ENCODE results near the gene ATP8B1.
A peak's percentile ranks its signal among the peaks of the same experiment; 100 is the strongest.

Gene ATP8B1

GRCh38 chr18:57798713-57799373, 4.3 kb downstream of the ATP8B1 start:
- WGBS (ENCODE audit: extremely low coverage, insufficient coverage, insufficient read length): no CpG with 5 or more reads among the region's 4 CpGs
- Histone ChIP-seq H4K12ac (ENCODE audit: low read depth, low read length) (no peak overlapping the region), H4K8ac (ENCODE audit: low read depth, low read length) (no peak overlapping the region)

GRCh38 chr18:57797209-57797651, 5.9 kb downstream of the ATP8B1 start:
- H2AFZ ChIP-seq (ENCODE audit: insufficient read depth, low read length, poor library complexity): no peak overlapping the region
- peaks cover 7% of the 10 kb centered on the region for H3K27me3 ChIP-seq (ENCODE audit: insufficient read depth, low read length)
- H4K8ac ChIP-seq (ENCODE audit: low read depth, low read length): no peak overlapping the region
- H3K9ac ChIP-seq (ENCODE audit: low read length): no peak overlapping the region
- peaks cover 10 to 14% of the 10 kb centered on the region in 2 experiments for H3K4me1 ChIP-seq (ENCODE audit: control insufficient read depth in 1 of 2, insufficient read depth in 2 of 2, low read length in 2 of 2)
- no peak overlapping the region for H3K4ac ChIP-seq (ENCODE audit: low read depth, low read length)
- H2BK12ac ChIP-seq (ENCODE audit: low read length): no peak overlapping the region
- peaks cover 2% of the 10 kb centered on the region for H3K79me1 ChIP-seq (ENCODE audit: low read length)
- no peaks in the 10 kb centered on the region for H3K36me3 ChIP-seq (ENCODE audit: control insufficient read depth in 1 of 2, insufficient read depth in 2 of 2, low read length in 2 of 2)
- WGBS (ENCODE audit: extremely low coverage, insufficient coverage, insufficient read length): no CpG with 5 or more reads among the region's 3 CpGs
- no peak overlapping the region for H3K27ac ChIP-seq (ENCODE audit: low read depth, low read length)
- H3K23ac ChIP-seq (ENCODE audit: low read length): no peak overlapping the region
- no peak overlapping the region for H2BK120ac ChIP-seq (ENCODE audit: insufficient read depth, low read length, poor library complexity)
- no peak overlapping the region for H4K91ac ChIP-seq (ENCODE audit: low read depth, low read length)
- H3K9me3 ChIP-seq (ENCODE audit: insufficient read depth, low read depth, low read length): no peaks in the 10 kb centered on the region
- no peak overlapping the region for H3K14ac ChIP-seq (ENCODE audit: low read length)
- H4K12ac ChIP-seq (ENCODE audit: low read depth, low read length): no peak overlapping the region
- no peak for DNase-seq
- no peak overlapping the region for H2BK5ac ChIP-seq (ENCODE audit: low read depth, low read length, poor library complexity)
- no peak overlapping the region for H3K18ac ChIP-seq (ENCODE audit: low read length)
- H3K79me2 ChIP-seq (ENCODE audit: control insufficient read depth, insufficient read depth, low read length, poor library complexity): no peaks in the 10 kb centered on the region
- H2AK5ac ChIP-seq (ENCODE audit: low read length): no peak overlapping the region
- no peak overlapping the region for H3K4me3 ChIP-seq (ENCODE audit: low read depth, low read length)
- H3K4me2 ChIP-seq (ENCODE audit: low read length): no peak overlapping the region

More at GRCh38 chr18:57798713-57799373, 4.3 kb downstream of the ATP8B1 start:
- H2BK120ac ChIP-seq (ENCODE audit: insufficient read depth, low read length, poor library complexity): no peak overlapping the region
- no peak overlapping the region for H3K9ac ChIP-seq (ENCODE audit: low read length)
- no peaks in the 10 kb centered on the region for H3K9me3 ChIP-seq (ENCODE audit: insufficient read depth, low read depth, low read length)
- H3K4me2 ChIP-seq (ENCODE audit: low read length): no peak overlapping the region
- peaks cover 19 to 24% of the 10 kb centered on the region in 2 experiments for H3K4me1 ChIP-seq (ENCODE audit: control insufficient read depth in 1 of 2, insufficient read depth in 2 of 2, low read length in 2 of 2)
- no peak overlapping the region for H3K14ac ChIP-seq (ENCODE audit: low read length)
- no peak overlapping the region for H2AK5ac ChIP-seq (ENCODE audit: low read length)
- no peaks in the 10 kb centered on the region for H3K36me3 ChIP-seq (ENCODE audit: control insufficient read depth in 1 of 2, insufficient read depth in 2 of 2, low read length in 2 of 2)
- H3K27me3 ChIP-seq (ENCODE audit: insufficient read depth, low read length): peaks cover 13% of the 10 kb centered on the region
- H3K4me3 ChIP-seq (ENCODE audit: low read depth, low read length): no peak overlapping the region
- H3K27ac ChIP-seq (ENCODE audit: low read depth, low read length): no peak overlapping the region
- H3K23ac ChIP-seq (ENCODE audit: low read length): no peak overlapping the region
- no peak overlapping the region for H2BK5ac ChIP-seq (ENCODE audit: low read depth, low read length, poor library complexity)
- no peak overlapping the region for H3K4ac ChIP-seq (ENCODE audit: low read depth, low read length)
- H2AFZ ChIP-seq (ENCODE audit: insufficient read depth, low read length, poor library complexity): no peak overlapping the region
- no peak overlapping the region for H3K18ac ChIP-seq (ENCODE audit: low read length)
- H3K79me2 ChIP-seq (ENCODE audit: control insufficient read depth, insufficient read depth, low read length, poor library complexity): peaks cover 3% of the 10 kb centered on the region
- DNase-seq: no peak
- no peak overlapping the region for H4K91ac ChIP-seq (ENCODE audit: low read depth, low read length)
- H2BK12ac ChIP-seq (ENCODE audit: low read length): no peak overlapping the region
- H3K79me1 ChIP-seq (ENCODE audit: low read length): peaks cover 14% of the 10 kb centered on the region

GRCh38 chr18:57794951-57795728, 8.0 kb downstream of the ATP8B1 start:
- WGBS (ENCODE audit: extremely low coverage, insufficient coverage, insufficient read length): no CpG with 5 or more reads among the region's 4 CpGs
- no peak overlapping the region for H3K4ac ChIP-seq (ENCODE audit: low read depth, low read length)
- H4K12ac ChIP-seq (ENCODE audit: low read depth, low read length): no peak overlapping the region

GRCh38 chr18:57793302-57793986, 9.7 kb downstream of the ATP8B1 start:
- Histone ChIP-seq H3K14ac (ENCODE audit: low read length) (no peak overlapping the region), H3K27ac (ENCODE audit: low read depth, low read length) (no peak overlapping the region), H3K9ac (ENCODE audit: low read length) (no peak overlapping the region), H3K27me3 (ENCODE audit: insufficient read depth, low read length) (no peaks in the 10 kb centered on the region), H3K4ac (ENCODE audit: low read depth, low read length) (no peak overlapping the region), H2BK12ac (ENCODE audit: low read length) (no peak overlapping the region), H3K9me3 (ENCODE audit: insufficient read depth, low read depth, low read length) (no peaks in the 10 kb centered on the region), H2BK120ac (ENCODE audit: insufficient read depth, low read length, poor library complexity) (no peak overlapping the region), H3K4me2 (ENCODE audit: low read length) (no peak overlapping the region), H4K12ac (ENCODE audit: low read depth, low read length) (no peak overlapping the region), H3K23ac (ENCODE audit: low read length) (no peak overlapping the region), H3K4me3 (ENCODE audit: low read depth, low read length) (no peak overlapping the region), H3K79me1 (ENCODE audit: low read length) (no peaks in the 10 kb centered on the region), H2BK5ac (ENCODE audit: low read depth, low read length, poor library complexity) (no peak overlapping the region), H2AK5ac (ENCODE audit: low read length) (no peak overlapping the region), H3K18ac (ENCODE audit: low read length) (no peak overlapping the region), H3K79me2 (ENCODE audit: control insufficient read depth, insufficient read depth, low read length, poor library complexity) (no peaks in the 10 kb centered on the region), H3K36me3 (ENCODE audit: control insufficient read depth in 1 of 2, insufficient read depth in 2 of 2, low read length in 2 of 2) (no peaks in the 10 kb centered on the region), H4K8ac (ENCODE audit: low read depth, low read length) (no peak overlapping the region), H2AFZ (ENCODE audit: insufficient read depth, low read length, poor library complexity) (no peak overlapping the region), H3K4me1 (ENCODE audit: control insufficient read depth in 1 of 2, insufficient read depth in 2 of 2, low read length in 2 of 2) (peaks cover 3 to 6% of the 10 kb centered on the region in 2 experiments), H4K91ac (ENCODE audit: low read depth, low read length) (no peak overlapping the region)
- no peak for DNase-seq
- WGBS (ENCODE audit: extremely low coverage, insufficient coverage, insufficient read length): no CpG with 5 or more reads among the region's 3 CpGs

More at GRCh38 chr18:57794951-57795728, 8.0 kb downstream of the ATP8B1 start:
- no peak overlapping the region for H3K23ac ChIP-seq (ENCODE audit: low read length)
- no peaks in the 10 kb centered on the region for H3K79me1 ChIP-seq (ENCODE audit: low read length)
- no peak overlapping the region for H2BK12ac ChIP-seq (ENCODE audit: low read length)
- H2AK5ac ChIP-seq (ENCODE audit: low read length): no peak overlapping the region
- H3K4me1 ChIP-seq (ENCODE audit: control insufficient read depth in 1 of 2, insufficient read depth in 2 of 2, low read length in 2 of 2): peaks cover 3 to 6% of the 10 kb centered on the region in 2 experiments
- H3K14ac ChIP-seq (ENCODE audit: low read length): no peak overlapping the region
- no peak overlapping the region for H3K18ac ChIP-seq (ENCODE audit: low read length)
- no peaks in the 10 kb centered on the region for H3K36me3 ChIP-seq (ENCODE audit: control insufficient read depth in 1 of 2, insufficient read depth in 2 of 2, low read length in 2 of 2)
- H3K79me2 ChIP-seq (ENCODE audit: control insufficient read depth, insufficient read depth, low read length, poor library complexity): no peaks in the 10 kb centered on the region
- H4K91ac ChIP-seq (ENCODE audit: low read depth, low read length): no peak overlapping the region
- H3K9ac ChIP-seq (ENCODE audit: low read length): no peak overlapping the region
- H3K4me2 ChIP-seq (ENCODE audit: low read length): no peak overlapping the region
- no peak overlapping the region for H3K27ac ChIP-seq (ENCODE audit: low read depth, low read length)
- no peak overlapping the region for H2AFZ ChIP-seq (ENCODE audit: insufficient read depth, low read length, poor library complexity)
- H4K8ac ChIP-seq (ENCODE audit: low read depth, low read length): no peak overlapping the region
- DNase-seq: peak in 1 of 2 donors; percentile 50
- no peaks in the 10 kb centered on the region for H3K9me3 ChIP-seq (ENCODE audit: insufficient read depth, low read depth, low read length)
- no peak overlapping the region for H2BK5ac ChIP-seq (ENCODE audit: low read depth, low read length, poor library complexity)
- no peaks in the 10 kb centered on the region for H3K27me3 ChIP-seq (ENCODE audit: insufficient read depth, low read length)
- H2BK120ac ChIP-seq (ENCODE audit: insufficient read depth, low read length, poor library complexity): no peak overlapping the region
- H3K4me3 ChIP-seq (ENCODE audit: low read depth, low read length): no peak overlapping the region
